ENCODE results near the gene PDE1C. TPM values are rescaled to one million over a fixed set of nuclear protein-coding genes. Genes with fewer than 3 reads are reported as not detected.
"Not testable (repeated sequence)": the region's sequence is repeated elsewhere in the genome, so short reads cannot be mapped to it uniquely, and the experiment has no call there.

The PDE1C gene
- total RNA-seq, 1 donor from 2014 or later = 15.5 TPM

DNA sequence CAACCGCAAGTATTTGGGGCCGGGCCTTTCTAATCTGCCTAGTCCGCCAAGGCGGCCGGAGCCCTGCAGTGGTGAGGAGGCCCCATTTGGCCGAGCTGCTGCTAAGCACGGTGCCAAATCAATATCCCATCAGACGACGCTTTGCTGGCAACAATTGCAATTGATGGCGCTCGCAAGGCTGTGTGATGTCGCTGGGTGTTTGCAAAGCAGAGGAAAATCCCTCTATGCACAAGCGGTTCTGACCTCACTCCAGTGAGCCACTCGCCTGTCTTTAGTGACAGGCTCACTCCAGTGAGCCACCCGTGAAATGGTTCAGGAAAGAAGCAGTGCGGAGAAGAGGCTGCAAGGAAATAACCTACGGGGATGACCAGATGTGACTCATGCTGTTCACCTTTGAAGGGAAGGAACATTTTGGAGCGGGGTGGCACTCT is 18.3 kb upstream of the PDE1C start:
- DNase-seq (no peak), ATAC-seq (no peak)
- intact Hi-C loops (cut with DNase I) = no loop called here
- TF ChIP-seq, protein P1, sequence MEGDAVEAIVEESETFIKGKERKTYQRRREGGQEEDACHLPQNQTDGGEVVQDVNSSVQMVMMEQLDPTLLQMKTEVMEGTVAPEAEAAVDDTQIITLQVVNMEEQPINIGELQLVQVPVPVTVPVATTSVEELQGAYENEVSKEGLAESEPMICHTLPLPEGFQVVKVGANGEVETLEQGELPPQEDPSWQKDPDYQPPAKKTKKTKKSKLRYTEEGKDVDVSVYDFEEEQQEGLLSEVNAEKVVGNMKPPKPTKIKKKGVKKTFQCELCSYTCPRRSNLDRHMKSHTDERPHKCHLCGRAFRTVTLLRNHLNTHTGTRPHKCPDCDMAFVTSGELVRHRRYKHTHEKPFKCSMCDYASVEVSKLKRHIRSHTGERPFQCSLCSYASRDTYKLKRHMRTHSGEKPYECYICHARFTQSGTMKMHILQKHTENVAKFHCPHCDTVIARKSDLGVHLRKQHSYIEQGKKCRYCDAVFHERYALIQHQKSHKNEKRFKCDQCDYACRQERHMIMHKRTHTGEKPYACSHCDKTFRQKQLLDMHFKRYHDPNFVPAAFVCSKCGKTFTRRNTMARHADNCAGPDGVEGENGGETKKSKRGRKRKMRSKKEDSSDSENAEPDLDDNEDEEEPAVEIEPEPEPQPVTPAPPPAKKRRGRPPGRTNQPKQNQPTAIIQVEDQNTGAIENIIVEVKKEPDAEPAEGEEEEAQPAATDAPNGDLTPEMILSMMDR (IDR thresholded peaks at IDR 0.05) = no peak
- no peaks in the 10 kb centered on the region for H3K4me1 ChIP-seq
- no peaks in the 10 kb centered on the region for H3K9me3 ChIP-seq
- no peak overlapping the region for H3K27ac ChIP-seq
- no peak overlapping the region for H3K4me3 ChIP-seq
- H3K36me3 ChIP-seq = no peaks in the 10 kb centered on the region
- H3K27me3 ChIP-seq (ENCODE audit: low read depth) = no peaks in the 10 kb centered on the region

DNA sequence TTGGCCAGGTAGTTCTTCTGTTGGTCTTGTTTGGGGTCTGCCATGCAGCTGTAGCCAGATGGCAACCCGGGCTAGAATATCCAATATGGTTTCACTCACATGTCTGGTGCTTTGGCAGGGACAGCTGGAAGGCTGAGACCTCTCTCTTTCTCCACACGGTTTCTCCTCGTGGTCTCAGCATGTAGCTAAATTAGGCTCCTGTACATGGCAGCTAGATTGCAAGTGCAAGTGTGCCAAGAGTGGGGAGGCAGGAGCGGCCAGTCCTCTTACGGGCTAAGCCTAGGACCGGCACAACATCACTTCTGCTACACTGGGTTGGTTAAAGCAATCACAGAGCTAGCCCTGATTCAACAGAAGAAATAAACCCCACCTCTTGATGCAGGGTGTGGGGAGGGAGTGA is 9.3 kb upstream of the PDE1C start:
- ATAC-seq = no peak
- no peak overlapping the region for H3K27ac ChIP-seq
- H3K4me3 ChIP-seq = no peak overlapping the region
- no peaks in the 10 kb centered on the region for H3K9me3 ChIP-seq
- H3K36me3 ChIP-seq = no peaks in the 10 kb centered on the region
- TF ChIP-seq, protein P1 (IDR thresholded peaks at IDR 0.05) = no peak
- no peaks in the 10 kb centered on the region for H3K4me1 ChIP-seq
- intact Hi-C loops (cut with DNase I) = no loop called here
- no peaks in the 10 kb centered on the region for H3K27me3 ChIP-seq (ENCODE audit: low read depth)
- no peak for DNase-seq

DNA sequence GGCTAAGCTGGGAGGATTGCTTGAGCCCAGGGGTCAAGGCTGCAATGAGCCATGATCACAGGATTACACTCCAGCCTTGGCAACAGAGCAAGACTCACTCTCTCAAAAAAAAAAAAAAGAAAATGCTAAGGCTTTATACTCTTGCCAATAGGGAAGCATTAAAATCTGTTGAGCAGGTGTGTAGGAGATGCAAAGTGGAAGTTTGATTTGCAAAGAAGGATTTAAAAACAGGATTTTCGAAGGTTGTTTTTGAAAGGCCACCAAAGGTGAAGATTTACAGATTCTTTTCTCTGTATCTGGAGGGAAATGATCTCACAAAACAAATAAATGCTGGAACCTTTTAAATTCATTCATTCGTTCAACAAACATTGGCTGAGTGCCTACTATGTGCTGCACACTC is 8.6 kb upstream of the PDE1C start:
- ATAC-seq (no peak), DNase-seq (no peak)
- Histone ChIP-seq H3K4me3 (no peak overlapping the region), H3K4me1 (no peaks in the 10 kb centered on the region), H3K27ac (no peak overlapping the region), H3K36me3 (no peaks in the 10 kb centered on the region), H3K27me3 (ENCODE audit: low read depth) (no peaks in the 10 kb centered on the region), H3K9me3 (no peaks in the 10 kb centered on the region)
- TF ChIP-seq, protein P1 (IDR thresholded peaks at IDR 0.05) = no peak
- intact Hi-C loops (cut with DNase I) = no loop called here

DNA sequence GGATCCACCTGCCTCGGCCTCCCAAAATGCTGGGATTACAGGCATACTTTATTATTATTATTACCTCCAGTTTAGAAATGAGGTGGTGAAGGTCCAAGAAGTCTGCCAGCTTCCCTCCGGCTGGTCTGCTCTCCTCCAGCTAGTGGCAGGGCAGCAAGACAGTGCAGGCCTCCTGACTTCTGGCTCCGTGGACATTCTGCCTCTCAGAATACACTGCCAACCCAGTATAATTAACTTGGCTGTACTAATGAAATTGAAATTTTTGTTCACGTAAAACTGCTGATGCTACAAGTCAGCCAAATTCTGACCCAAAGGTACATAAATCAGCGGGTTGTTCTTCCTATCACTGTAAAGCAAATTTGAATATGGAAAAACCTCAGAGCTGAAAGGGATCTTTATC is 7.6 kb upstream of the PDE1C start:
- Histone ChIP-seq H3K36me3 (no peaks in the 10 kb centered on the region), H3K4me3 (no peak overlapping the region), H3K27me3 (ENCODE audit: low read depth) (no peaks in the 10 kb centered on the region), H3K9me3 (no peaks in the 10 kb centered on the region), H3K4me1 (no peaks in the 10 kb centered on the region), H3K27ac (no peak overlapping the region)
- intact Hi-C loops (cut with DNase I) = no loop called here
- ATAC-seq = no peak
- TF ChIP-seq, protein P1 (IDR thresholded peaks at IDR 0.05) = no peak
- no peak for DNase-seq

DNA sequence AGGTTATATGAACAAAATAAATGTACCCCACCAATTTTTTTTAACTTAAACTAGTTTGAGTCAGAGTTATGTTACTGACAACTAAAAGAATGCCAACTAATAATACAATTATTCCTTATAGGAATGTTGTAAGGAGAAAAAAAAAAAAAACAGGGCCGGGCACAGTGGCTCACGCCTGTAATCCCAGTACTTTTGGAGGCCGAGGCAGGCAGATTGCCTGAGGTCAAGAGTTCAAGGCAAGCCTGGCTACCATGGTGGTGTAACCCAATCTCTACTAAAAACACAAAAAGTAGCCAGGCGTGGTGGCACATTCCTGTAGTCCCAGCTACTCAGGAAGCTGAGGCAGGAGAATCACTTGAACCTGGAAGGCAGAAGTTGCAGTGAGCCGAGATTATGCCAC is 6.6 kb upstream of the PDE1C start:
- intact Hi-C loops (cut with DNase I); H3K27ac ChIP-seq; H3K4me3 ChIP-seq: not testable (repeated sequence)

DNA sequence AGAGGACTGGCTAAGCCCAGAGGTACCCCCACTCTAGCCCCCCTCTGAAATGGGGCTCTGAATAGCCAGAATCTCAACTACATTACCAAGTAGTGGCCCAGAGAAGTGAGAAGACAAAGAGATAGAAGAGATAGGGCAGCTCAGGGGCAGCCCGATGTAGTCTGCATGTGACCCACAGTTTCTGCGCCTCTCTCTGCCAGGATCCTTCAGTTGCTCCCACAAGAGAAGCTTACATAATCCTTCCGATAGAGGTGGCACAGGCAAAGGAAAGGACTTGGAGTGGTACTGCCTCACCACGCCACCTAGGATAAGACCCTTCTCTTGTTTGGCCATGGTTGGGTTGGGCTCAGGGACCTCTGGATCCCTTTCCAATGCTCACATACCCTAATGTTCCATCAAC is 5.4 kb upstream of the PDE1C start:
- no peak overlapping the region for H3K4me3 ChIP-seq
- no peak overlapping the region for H3K27ac ChIP-seq
- H3K4me1 ChIP-seq = no peaks in the 10 kb centered on the region
- ATAC-seq = no peak
- intact Hi-C loops (cut with DNase I) = no loop called here
- DNase-seq = no peak
- no peaks in the 10 kb centered on the region for H3K9me3 ChIP-seq
- H3K36me3 ChIP-seq = no peaks in the 10 kb centered on the region
- H3K27me3 ChIP-seq (ENCODE audit: low read depth) = peaks cover 17% of the 10 kb centered on the region
- TF ChIP-seq, protein P1 (IDR thresholded peaks at IDR 0.05) = no peak

More for the DNA sequence above, 6.6 kb upstream of the PDE1C start:
- not testable (repeated sequence) for ATAC-seq; H3K9me3 ChIP-seq; DNase-seq; H3K4me1 ChIP-seq; H3K27me3 ChIP-seq (ENCODE audit: low read depth); H3K36me3 ChIP-seq

Data from lower lobe of right lung (tissue), 2 donors.